Measurements from ENCODE around the gene ATP5MG. TPM values are rescaled to one million over a fixed set of nuclear protein-coding genes. Genes with fewer than 3 reads are reported as not detected.

ATP5MG gene
- total and polyA plus RNA-seq, 10 of the 15 experiments (the other 5 are each of a cell fraction or from before 2014, with no cell fraction given) = 211 to 2,276 (median 633) TPM

DNA sequence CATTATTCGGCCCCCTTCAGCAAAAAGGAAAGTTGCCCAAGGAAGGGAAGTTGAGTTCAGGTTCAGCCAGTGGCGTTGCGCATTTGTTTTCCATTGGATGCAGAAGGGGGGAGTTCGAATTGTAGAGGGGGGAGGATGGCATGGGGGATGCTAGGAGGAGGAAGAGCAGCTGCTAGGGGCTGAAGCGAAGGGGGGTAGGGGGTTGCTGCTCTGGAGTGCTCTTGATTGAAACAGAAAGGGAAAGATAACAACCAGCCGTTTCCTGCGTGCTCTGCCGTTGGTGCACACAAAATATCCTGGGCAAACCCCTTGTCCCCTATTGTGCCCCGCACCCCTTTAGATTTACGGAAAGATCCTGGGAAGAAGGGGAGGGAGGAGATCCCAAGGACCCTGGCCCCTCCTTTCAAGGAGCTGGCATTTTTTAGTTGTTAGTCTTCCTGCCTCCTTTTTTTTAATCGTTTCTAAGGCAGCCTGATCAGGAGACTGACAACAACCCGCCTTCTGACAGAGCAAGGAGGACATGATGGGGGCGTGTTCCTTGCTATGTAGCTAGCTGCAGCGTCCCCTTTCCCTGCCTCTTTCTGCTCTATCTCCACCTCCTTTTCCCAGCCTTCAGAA, 37.0 kb downstream of the ATP5MG start:
- CTCF ChIA-PET = interaction anchor here (0.6 to 2.1 kb wide), 5 partner anchors 10 to 73 kb away, joined by 3 to 10 read pairs (median 5); no protein-coding TSS in a partner anchor
- in situ Hi-C loops (cut with MboI) (no loop called here), intact Hi-C loops (cut with micrococcal nuclease; ENCODE audit: unreplicated experiment) (loop anchor here (10.0 kb wide), 1 partner anchor 624 kb away; no protein-coding TSS in a partner anchor)
- no peaks in the 10 kb centered on the region; the same call in 1 of the 2 replicates for H4K20me1 ChIP-seq (ENCODE audit: control insufficient read depth, insufficient read depth)
- peak; percentile 45 for ATAC-seq
- DNase-seq (ENCODE audit: low read depth, low spot score) = no peak
- SMC1A ChIA-PET (ENCODE audit: uncharacterized antibody, unreplicated experiment) = interaction anchor here (0.6 to 2.5 kb wide), 10 partner anchors 10 to 240 kb away, joined by 3 to 11 read pairs (median 4); no protein-coding TSS in a partner anchor
- peak overlapping the region; percentile 69 for H3K27ac ChIP-seq (ENCODE audit: control insufficient read depth, insufficient read depth)
- peak overlapping the region; percentile 94 for H3K4me3 ChIP-seq
- H3K4me1 ChIP-seq (ENCODE audit: control insufficient read depth, insufficient read depth, low read length) = peaks cover 23% of the 10 kb centered on the region
- RAD21 ChIA-PET (ENCODE audit: unreplicated experiment) = interaction anchor here (0.8 to 3.4 kb wide), 4 partner anchors 10 to 36 kb away, joined by 3 to 16 read pairs (median 8); partner anchors contain the start of gene ATP5MG
- H3K9me3 ChIP-seq (replicated peaks; ENCODE audit: control insufficient read depth, insufficient read depth, low read length) = no peaks in the 10 kb centered on the region
- FAIRE-seq = peak; percentile 65
- no peaks in the 10 kb centered on the region for H3K27me3 ChIP-seq (replicated peaks in 1 of 2; ENCODE audit: control insufficient read depth in 2 of 2, insufficient read depth in 2 of 2, low read length in 1 of 2)
- BruUV-seq (replicated peaks) = TSS peak; percentile 33
- POLR2A ChIA-PET = interaction anchor here (0.7 to 1.9 kb wide), 6 partner anchors 10 to 38 kb away, joined by 3 to 7 read pairs (median 4); no protein-coding TSS in a partner anchor
- peak overlapping the region; percentile 63 for H3K9ac ChIP-seq (ENCODE audit: control insufficient read depth, insufficient read depth, low read length)
- H3K36me3 ChIP-seq (ENCODE audit: control insufficient read depth in 2 of 2, insufficient read depth in 2 of 2, low read length in 1 of 2) = no peaks in the 10 kb centered on the region
- H2AFZ ChIP-seq (ENCODE audit: control insufficient read depth, low read depth, low read length) = peak overlapping the region; percentile 51
- WGBS (ENCODE audit: insufficient coverage, insufficient replicate concordance, low lambda C conversion rate, missing lambda C conversion rate) = 1% methylated on average over 14 of the region's 14 CpGs
- peaks cover 71% of the 10 kb centered on the region for H3K79me2 ChIP-seq (ENCODE audit: control insufficient read depth, insufficient read depth, low read length)
- H3K4me2 ChIP-seq (ENCODE audit: control insufficient read depth, insufficient read depth) = peak overlapping the region; percentile 80
- TF ChIP-seq, protein P1, sequence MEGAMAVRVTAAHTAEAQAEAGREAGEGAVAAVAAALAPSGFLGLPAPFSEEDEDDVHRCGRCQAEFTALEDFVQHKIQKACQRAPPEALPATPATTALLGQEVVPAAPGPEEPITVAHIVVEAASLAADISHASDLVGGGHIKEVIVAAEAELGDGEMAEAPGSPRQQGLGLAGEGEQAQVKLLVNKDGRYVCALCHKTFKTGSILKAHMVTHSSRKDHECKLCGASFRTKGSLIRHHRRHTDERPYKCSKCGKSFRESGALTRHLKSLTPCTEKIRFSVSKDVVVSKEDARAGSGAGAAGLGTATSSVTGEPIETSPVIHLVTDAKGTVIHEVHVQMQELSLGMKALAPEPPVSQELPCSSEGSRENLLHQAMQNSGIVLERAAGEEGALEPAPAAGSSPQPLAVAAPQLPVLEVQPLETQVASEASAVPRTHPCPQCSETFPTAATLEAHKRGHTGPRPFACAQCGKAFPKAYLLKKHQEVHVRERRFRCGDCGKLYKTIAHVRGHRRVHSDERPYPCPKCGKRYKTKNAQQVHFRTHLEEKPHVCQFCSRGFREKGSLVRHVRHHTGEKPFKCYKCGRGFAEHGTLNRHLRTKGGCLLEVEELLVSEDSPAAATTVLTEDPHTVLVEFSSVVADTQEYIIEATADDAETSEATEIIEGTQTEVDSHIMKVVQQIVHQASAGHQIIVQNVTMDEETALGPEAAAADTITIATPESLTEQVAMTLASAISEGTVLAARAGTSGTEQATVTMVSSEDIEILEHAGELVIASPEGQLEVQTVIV (IDR thresholded peaks at IDR 0.05; ENCODE audit: borderline replicate concordance, partially characterized antibody) = no peak
- TF ChIP-seq NFXL1 (IDR thresholded peaks at IDR 0.05; ENCODE audit: borderline replicate concordance) = no peak
- no peak for TF ChIP-seq TCF3 (IDR thresholded peaks at IDR 0.05; ENCODE audit: borderline replicate concordance, insufficient read depth, low read depth, low read length)
- TF ChIP-seq, protein P2, sequence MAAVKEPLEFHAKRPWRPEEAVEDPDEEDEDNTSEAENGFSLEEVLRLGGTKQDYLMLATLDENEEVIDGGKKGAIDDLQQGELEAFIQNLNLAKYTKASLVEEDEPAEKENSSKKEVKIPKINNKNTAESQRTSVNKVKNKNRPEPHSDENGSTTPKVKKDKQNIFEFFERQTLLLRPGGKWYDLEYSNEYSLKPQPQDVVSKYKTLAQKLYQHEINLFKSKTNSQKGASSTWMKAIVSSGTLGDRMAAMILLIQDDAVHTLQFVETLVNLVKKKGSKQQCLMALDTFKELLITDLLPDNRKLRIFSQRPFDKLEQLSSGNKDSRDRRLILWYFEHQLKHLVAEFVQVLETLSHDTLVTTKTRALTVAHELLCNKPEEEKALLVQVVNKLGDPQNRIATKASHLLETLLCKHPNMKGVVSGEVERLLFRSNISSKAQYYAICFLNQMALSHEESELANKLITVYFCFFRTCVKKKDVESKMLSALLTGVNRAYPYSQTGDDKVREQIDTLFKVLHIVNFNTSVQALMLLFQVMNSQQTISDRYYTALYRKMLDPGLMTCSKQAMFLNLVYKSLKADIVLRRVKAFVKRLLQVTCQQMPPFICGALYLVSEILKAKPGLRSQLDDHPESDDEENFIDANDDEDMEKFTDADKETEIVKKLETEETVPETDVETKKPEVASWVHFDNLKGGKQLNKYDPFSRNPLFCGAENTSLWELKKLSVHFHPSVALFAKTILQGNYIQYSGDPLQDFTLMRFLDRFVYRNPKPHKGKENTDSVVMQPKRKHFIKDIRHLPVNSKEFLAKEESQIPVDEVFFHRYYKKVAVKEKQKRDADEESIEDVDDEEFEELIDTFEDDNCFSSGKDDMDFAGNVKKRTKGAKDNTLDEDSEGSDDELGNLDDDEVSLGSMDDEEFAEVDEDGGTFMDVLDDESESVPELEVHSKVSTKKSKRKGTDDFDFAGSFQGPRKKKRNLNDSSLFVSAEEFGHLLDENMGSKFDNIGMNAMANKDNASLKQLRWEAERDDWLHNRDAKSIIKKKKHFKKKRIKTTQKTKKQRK (IDR thresholded peaks at IDR 0.05; ENCODE audit: low read depth, low read length) = no peak
- TF ChIP-seq GABPA (IDR thresholded peaks at IDR 0.05; ENCODE audit: low read depth) = no peak
- TF ChIP-seq GATAD2B (conservative IDR thresholded peaks at IDR 0.05; ENCODE audit: low read depth) = 0 out of 2 replicates have a peak, but pooled peaks have one; percentile 26
- TF ChIP-seq, protein P3, sequence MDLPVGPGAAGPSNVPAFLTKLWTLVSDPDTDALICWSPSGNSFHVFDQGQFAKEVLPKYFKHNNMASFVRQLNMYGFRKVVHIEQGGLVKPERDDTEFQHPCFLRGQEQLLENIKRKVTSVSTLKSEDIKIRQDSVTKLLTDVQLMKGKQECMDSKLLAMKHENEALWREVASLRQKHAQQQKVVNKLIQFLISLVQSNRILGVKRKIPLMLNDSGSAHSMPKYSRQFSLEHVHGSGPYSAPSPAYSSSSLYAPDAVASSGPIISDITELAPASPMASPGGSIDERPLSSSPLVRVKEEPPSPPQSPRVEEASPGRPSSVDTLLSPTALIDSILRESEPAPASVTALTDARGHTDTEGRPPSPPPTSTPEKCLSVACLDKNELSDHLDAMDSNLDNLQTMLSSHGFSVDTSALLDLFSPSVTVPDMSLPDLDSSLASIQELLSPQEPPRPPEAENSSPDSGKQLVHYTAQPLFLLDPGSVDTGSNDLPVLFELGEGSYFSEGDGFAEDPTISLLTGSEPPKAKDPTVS (IDR thresholded peaks at IDR 0.05; ENCODE audit: low read depth, low read length) = no peak
- peak; percentile 37 to 55; a peak in 3 of 4 replicates for TF ChIP-seq IKZF2 (IDR thresholded peaks at IDR 0.05)
- TF ChIP-seq TCF12 (IDR thresholded peaks at IDR 0.05; ENCODE audit: low read depth, low read length) = 0 out of 2 replicates have a peak, but pooled peaks have one; percentile 23
- TF ChIP-seq IKZF1 (conservative IDR thresholded peaks at IDR 0.05) = peak; percentile 52
- TF ChIP-seq, protein P4, sequence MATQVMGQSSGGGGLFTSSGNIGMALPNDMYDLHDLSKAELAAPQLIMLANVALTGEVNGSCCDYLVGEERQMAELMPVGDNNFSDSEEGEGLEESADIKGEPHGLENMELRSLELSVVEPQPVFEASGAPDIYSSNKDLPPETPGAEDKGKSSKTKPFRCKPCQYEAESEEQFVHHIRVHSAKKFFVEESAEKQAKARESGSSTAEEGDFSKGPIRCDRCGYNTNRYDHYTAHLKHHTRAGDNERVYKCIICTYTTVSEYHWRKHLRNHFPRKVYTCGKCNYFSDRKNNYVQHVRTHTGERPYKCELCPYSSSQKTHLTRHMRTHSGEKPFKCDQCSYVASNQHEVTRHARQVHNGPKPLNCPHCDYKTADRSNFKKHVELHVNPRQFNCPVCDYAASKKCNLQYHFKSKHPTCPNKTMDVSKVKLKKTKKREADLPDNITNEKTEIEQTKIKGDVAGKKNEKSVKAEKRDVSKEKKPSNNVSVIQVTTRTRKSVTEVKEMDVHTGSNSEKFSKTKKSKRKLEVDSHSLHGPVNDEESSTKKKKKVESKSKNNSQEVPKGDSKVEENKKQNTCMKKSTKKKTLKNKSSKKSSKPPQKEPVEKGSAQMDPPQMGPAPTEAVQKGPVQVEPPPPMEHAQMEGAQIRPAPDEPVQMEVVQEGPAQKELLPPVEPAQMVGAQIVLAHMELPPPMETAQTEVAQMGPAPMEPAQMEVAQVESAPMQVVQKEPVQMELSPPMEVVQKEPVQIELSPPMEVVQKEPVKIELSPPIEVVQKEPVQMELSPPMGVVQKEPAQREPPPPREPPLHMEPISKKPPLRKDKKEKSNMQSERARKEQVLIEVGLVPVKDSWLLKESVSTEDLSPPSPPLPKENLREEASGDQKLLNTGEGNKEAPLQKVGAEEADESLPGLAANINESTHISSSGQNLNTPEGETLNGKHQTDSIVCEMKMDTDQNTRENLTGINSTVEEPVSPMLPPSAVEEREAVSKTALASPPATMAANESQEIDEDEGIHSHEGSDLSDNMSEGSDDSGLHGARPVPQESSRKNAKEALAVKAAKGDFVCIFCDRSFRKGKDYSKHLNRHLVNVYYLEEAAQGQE (IDR thresholded peaks at IDR 0.05; ENCODE audit: low read depth, low read length) = no peak

Measured in GM12878 (cell line).